ENCODE results near the gene SCNN1B.

Gene SCNN1B

DNA sequence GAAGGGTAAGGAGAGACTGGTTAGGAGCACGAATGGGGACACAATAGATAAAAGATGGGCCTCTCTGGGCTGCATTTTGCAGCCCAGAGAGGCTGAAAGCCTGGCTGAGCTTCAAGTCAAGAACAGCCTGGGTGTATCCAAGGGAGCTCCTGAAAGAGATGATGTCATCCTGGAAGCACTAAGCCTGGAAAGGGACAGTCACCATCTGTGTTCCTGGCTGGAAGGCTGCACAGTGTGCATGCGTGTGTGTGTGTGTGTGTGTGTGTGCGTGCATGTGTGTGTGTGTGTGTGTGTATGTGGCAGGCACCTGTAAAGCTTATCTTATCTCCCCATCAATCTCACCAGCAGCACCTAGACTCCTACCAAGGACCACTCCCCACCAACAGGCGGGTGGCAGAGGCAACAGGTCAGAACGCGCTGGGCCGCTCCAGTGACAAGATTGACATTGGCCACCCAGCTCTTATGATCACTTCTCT lies 106.8 kb downstream of the SCNN1B start:
- peak; percentile 70 for DNase-seq

DNA sequence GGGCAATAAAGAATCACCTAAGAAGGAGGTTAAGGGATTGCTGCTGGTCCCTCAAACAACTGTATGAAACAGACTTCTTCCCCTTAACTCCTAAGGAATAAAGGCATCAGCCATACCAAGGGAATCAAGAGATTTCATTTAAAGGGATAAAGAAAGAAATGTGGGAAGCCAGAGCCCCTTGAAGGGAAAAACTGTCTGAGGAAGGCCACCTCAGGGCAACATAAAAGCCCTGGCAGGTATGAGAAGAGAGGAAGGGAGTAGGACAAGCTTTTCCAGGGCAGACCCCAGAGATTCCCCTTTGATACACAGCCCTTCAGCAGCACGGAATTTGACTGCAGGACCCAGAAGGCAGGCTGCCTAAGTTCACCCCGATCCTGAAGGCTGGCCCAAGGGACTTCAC lies 107.4 kb downstream of the SCNN1B start:
- DNase-seq: no peak

- DNase-seq: no peak
These were observed 108.1 kb downstream of the SCNN1B start for GRCh38 chr16:23410176-23410575.

DNA sequence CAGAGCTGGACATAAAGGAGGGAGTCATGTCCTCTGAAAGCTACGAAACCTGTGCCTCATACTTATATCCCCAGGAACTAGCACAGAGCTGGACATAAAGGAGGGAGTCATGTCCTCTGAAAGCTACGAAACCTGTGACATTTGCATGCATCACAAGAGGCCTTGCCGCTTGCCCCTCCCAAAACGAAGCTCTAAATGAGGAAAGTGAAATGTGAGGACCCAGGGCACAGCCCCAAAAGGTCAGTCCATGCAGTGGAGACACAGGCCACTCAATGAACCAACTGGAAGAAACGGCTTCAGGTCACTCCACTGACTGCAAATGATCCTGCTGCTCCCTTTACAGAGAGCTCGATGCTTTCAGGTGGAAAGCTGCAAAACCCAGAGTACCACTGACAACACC lies 112.6 kb downstream of the SCNN1B start:
- DNase-seq: no peak

- DNase-seq: no peak
These were observed 114.7 kb downstream of the SCNN1B start for GRCh38 chr16:23416816-23417215.

DNA sequence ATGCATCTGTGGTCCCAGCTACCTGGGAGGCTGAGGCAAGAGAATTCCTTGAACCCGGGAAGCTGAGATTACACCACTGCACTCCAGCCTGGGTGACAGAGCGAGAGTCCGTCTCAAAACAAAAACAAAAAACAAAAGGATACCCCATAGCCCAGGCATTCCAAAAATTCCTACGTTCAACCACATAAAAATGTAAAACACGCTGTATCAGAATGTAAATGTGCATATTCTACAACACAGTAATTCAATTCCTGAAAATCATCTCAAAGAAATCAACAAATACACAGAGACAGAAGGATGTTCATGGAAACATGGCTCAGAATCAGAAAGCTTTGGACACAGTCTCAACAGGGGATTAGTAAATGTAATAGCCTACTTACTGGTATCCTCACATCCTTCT lies 117.9 kb downstream of the SCNN1B start:
- no peak for DNase-seq

GRCh38 chr16:23423496-23424049 lies 121.5 kb downstream of the SCNN1B start:
- DNase-seq: peak; percentile 11

DNA sequence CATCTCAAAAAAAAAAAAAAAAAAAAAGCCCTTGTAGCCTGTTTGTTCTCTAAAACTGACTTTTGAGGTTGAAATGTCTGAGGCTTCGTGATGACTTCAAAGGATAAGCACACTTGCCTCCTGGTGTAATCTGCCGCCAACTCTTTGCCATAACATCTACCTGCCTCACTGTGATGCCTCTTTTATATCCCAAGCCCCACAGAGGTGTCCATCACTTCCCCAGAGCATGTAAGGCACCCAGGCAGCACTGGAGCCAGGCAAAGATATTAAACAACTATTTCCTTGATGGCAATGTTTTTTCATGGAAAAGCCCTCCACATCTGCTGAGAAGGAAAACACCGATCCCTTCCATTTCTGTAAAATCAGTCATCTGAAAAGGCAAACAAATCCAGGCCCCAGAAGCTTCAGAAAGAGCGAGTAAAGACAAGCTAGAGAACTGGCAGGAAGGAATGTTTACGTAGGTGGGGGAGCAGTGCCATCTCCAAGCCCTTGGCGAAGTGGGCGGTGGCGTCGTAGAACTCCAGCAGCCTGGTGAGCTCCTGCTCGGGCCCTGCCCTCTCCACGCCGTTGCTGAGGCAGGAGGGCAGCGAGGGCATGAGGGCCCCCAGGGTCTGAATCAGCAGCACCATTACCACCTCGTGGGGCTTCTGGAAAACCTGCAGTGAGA lies 122.3 kb downstream of the SCNN1B start:
- no peak for DNase-seq

- DNase-seq: no peak
These were observed 126.2 kb downstream of the SCNN1B start for GRCh38 chr16:23428351-23428750.
